ENCODE measurements around the gene CLASP1.

CLASP1 gene

GRCh38 chr2:121367246-121367900 lies 281.9 kb downstream of the CLASP1 start:
- TF ChIP-seq CTCF (IDR thresholded peaks at IDR 0.05), result no peak

GRCh38 chr2:121366040-121366439 lies 283.2 kb downstream of the CLASP1 start:
- no peak for TF ChIP-seq CTCF (IDR thresholded peaks at IDR 0.05)

- no peak for TF ChIP-seq CTCF (IDR thresholded peaks at IDR 0.05)
Measured at GRCh38 chr2:121365061-121365460, 284.2 kb downstream of the CLASP1 start.

- TF ChIP-seq CTCF (IDR thresholded peaks at IDR 0.05), result no peak
Measured at GRCh38 chr2:121363632-121364420, 285.4 kb downstream of the CLASP1 start.

- TF ChIP-seq CTCF (IDR thresholded peaks at IDR 0.05), result no peak
Measured at GRCh38 chr2:121362774-121363173, 286.5 kb downstream of the CLASP1 start.

- no peak for TF ChIP-seq CTCF (IDR thresholded peaks at IDR 0.05)
Measured at GRCh38 chr2:121362226-121362625, 287.0 kb downstream of the CLASP1 start.

- TF ChIP-seq CTCF (IDR thresholded peaks at IDR 0.05), result no peak
Measured at GRCh38 chr2:121360566-121361300, 288.5 kb downstream of the CLASP1 start.
